HL-60 (cell line): ENCODE results near the gene MAF.

Source experiments
- DNase-seq, 2 experiments: peaks; one replicate each; pipeline ENCODE4 v3.0.0-alpha.2; 2010 to 2020; ENCODE audit warnings: low read depth in 1 of 2, low spot score in 1 of 2
- H3K27ac ChIP-seq: fragments of 250-450 bp; sonication (Bioruptor Pico); replicated peaks from 2 replicates; pipeline ENCODE4 v1.5.1; 2020; ENCODE audit warnings: mild to moderate bottlenecking, moderate library complexity
- H3K27me3 ChIP-seq: fragments of 250-450 bp; sonication (Bioruptor Pico); 2 replicates; pipeline ENCODE4 v1.5.1; 2021; ENCODE audit warnings: mild to moderate bottlenecking, moderate library complexity; ENCODE audit not compliant: insufficient read depth, poor library complexity, severe bottlenecking
- H3K4me3 ChIP-seq: replicated peaks from 2 replicates; pipeline ENCODE4 v1.5.1; 2011; ENCODE audit warnings: mild to moderate bottlenecking, control low read depth, low read length; ENCODE audit not compliant: insufficient read depth
- GABPA ChIP-seq: IDR thresholded peaks from 2 replicates; pipeline ENCODE4 v1.6.1; 2012; ENCODE audit warnings: low read depth
- POLR2AphosphoS5 ChIP-seq: IDR thresholded peaks from 2 replicates; pipeline ENCODE4 v1.6.1; 2012; ENCODE audit warnings: low read depth
- SPI1 ChIP-seq: IDR thresholded peaks from 2 replicates; pipeline ENCODE4 v1.6.1; 2012; ENCODE audit warnings: low read depth, mild to moderate bottlenecking, borderline replicate concordance
- TF ChIP-seq, protein P1 (sequence below): IDR thresholded peaks from one replicate; pipeline ENCODE4 v1.5.1; 2011; ENCODE audit warnings: low read length, control low read depth, inconsistent platforms; ENCODE audit not compliant: insufficient read depth
- TF ChIP-seq, protein P2 (sequence below): IDR thresholded peaks from 2 replicates; pipeline ENCODE4 v1.6.1; 2012; ENCODE audit warnings: low read depth; ENCODE audit not compliant: insufficient replicate concordance

Gene MAF

DNA sequence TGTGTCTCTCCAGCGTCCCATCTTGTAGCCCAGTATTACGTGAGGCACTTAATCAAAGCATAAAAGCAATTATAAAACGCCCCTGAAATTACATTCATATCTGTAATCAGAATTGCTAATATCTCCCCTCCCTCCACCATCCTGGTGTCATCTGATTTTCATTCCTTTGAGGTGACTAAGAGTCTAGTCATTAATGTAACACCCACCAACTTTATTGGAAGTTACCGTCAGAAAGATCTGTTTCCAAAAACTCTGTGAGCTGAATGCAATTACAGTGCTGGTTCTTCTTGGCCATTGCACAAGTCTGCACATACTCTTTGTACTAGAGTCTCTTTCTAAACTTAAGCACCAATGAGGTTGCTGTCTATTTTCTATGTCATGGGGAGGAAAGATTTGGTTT is 12.5 kb upstream of the MAF start:
- Histone ChIP-seq H3K4me3 (no peak overlapping the region), H3K27ac (no peak overlapping the region), H3K27me3 (no peaks in the 10 kb centered on the region)
- DNase-seq: no peak
- TF ChIP-seq SPI1: no peak
- TF ChIP-seq POLR2AphosphoS5: no peak
- TF ChIP-seq GABPA: no peak
- TF ChIP-seq, protein P1, sequence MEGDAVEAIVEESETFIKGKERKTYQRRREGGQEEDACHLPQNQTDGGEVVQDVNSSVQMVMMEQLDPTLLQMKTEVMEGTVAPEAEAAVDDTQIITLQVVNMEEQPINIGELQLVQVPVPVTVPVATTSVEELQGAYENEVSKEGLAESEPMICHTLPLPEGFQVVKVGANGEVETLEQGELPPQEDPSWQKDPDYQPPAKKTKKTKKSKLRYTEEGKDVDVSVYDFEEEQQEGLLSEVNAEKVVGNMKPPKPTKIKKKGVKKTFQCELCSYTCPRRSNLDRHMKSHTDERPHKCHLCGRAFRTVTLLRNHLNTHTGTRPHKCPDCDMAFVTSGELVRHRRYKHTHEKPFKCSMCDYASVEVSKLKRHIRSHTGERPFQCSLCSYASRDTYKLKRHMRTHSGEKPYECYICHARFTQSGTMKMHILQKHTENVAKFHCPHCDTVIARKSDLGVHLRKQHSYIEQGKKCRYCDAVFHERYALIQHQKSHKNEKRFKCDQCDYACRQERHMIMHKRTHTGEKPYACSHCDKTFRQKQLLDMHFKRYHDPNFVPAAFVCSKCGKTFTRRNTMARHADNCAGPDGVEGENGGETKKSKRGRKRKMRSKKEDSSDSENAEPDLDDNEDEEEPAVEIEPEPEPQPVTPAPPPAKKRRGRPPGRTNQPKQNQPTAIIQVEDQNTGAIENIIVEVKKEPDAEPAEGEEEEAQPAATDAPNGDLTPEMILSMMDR: no peak
- TF ChIP-seq, protein P2, sequence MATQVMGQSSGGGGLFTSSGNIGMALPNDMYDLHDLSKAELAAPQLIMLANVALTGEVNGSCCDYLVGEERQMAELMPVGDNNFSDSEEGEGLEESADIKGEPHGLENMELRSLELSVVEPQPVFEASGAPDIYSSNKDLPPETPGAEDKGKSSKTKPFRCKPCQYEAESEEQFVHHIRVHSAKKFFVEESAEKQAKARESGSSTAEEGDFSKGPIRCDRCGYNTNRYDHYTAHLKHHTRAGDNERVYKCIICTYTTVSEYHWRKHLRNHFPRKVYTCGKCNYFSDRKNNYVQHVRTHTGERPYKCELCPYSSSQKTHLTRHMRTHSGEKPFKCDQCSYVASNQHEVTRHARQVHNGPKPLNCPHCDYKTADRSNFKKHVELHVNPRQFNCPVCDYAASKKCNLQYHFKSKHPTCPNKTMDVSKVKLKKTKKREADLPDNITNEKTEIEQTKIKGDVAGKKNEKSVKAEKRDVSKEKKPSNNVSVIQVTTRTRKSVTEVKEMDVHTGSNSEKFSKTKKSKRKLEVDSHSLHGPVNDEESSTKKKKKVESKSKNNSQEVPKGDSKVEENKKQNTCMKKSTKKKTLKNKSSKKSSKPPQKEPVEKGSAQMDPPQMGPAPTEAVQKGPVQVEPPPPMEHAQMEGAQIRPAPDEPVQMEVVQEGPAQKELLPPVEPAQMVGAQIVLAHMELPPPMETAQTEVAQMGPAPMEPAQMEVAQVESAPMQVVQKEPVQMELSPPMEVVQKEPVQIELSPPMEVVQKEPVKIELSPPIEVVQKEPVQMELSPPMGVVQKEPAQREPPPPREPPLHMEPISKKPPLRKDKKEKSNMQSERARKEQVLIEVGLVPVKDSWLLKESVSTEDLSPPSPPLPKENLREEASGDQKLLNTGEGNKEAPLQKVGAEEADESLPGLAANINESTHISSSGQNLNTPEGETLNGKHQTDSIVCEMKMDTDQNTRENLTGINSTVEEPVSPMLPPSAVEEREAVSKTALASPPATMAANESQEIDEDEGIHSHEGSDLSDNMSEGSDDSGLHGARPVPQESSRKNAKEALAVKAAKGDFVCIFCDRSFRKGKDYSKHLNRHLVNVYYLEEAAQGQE: no peak

DNA sequence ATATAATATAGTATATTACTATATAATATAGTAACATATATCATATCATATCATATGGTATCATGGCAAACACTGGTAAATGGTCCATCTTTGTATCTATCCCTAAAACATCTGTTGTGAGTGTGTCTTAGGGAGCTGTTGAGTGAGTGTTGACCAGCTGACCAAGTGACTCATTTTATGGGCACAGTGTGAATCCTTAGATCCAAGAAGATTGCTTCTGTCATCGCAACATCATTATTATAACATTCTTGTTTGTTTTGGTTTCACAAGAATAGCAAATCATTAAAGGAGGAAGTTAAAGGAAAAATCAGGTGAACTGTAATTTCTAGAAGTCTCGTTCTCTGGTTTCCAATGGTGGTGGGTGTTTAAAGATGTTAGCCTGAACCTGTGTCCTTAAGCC is 11.7 kb upstream of the MAF start:
- Histone ChIP-seq H3K27ac (no peak overlapping the region), H3K4me3 (no peak overlapping the region), H3K27me3 (no peaks in the 10 kb centered on the region)
- no peak for DNase-seq
- no peak for TF ChIP-seq POLR2AphosphoS5
- no peak for TF ChIP-seq GABPA
- no peak for TF ChIP-seq SPI1
- TF ChIP-seq, protein P2: no peak
- TF ChIP-seq, protein P1: no peak

DNA sequence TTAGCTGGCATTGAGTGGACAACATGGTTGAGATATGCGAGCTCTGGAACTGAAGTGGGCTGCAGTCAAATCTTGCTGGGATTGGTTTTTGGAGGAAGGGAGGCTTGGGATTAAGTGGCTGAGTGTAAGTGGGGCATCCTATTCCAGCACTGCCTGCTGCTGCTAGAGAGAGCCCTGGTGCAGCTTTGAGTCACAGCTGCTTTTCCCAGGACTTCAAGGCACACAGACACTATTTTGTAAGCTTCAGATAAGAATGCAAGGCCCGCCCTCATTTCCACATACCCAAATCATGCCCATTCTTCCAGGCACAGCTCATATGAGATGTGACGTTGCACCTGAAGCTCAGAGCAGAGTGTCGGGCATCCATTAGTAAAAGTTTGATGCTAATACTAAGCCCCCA is 10.2 kb upstream of the MAF start:
- TF ChIP-seq, protein P2: no peak
- TF ChIP-seq, protein P1: no peak
- no peak for TF ChIP-seq SPI1
- no peak for TF ChIP-seq GABPA
- no peak for TF ChIP-seq POLR2AphosphoS5
- DNase-seq: no peak

More for the DNA sequence above, 10.2 kb upstream of the MAF start:
- Histone ChIP-seq H3K4me3 (no peak overlapping the region), H3K27ac (no peak overlapping the region), H3K27me3 (no peaks in the 10 kb centered on the region)
